A673 (cell line): Measurements from ENCODE around the gene PRRG4. TPM values are rescaled to one million over a fixed set of nuclear protein-coding genes. Genes with fewer than 3 reads are reported as not detected.
A peak's percentile ranks its signal among the peaks of the same experiment; 100 is the strongest.

Experiments used
- BruUV-seq: library from RNA; stranded (reverse); fragments of 400-500 nt; replicated peaks from 2 replicates; lab custom pipeline; 2021; lab: Mats Ljungman, UMichigan
- CTCF ChIA-PET: fragments of 300-600 bp; sonication (Branson Sonifier 250); formaldehyde crosslinking; loops from one replicate; lab custom pipeline; 2022; ENCODE audit warnings: antibody characterized with exemption; lab: Charles Lee
- POLR2A ChIA-PET: fragments of 300-600 bp; sonication (Branson Sonifier 250); formaldehyde crosslinking; loops from one replicate; lab custom pipeline; 2022; ENCODE audit warnings: antibody characterized with exemption; ENCODE audit not compliant: low non-redundant PET; lab: Charles Lee
- DNase-seq: peaks from one replicate; pipeline ENCODE4 v3.0.0-alpha.2; 2015; ENCODE audit warnings: low spot score
- H3K27ac ChIP-seq: fragments of 200-600 bp; sonication (generic); 2 replicates; pipeline ENCODE4 v1.5.1; 2016; ENCODE audit warnings: mixed run types, low read depth, mild to moderate bottlenecking, mixed read lengths, antibody characterized with exemption, low read length; ENCODE audit not compliant: poor library complexity, severe bottlenecking
- H3K27me3 ChIP-seq: fragments of 200-600 bp; sonication (generic); replicated peaks from 2 replicates; pipeline ENCODE4 v1.6.1; 2017; ENCODE audit warnings: mixed run types, low read depth, mild to moderate bottlenecking, mixed read lengths, antibody characterized with exemption, low read length; ENCODE audit not compliant: insufficient read depth, poor library complexity
- H3K36me3 ChIP-seq: fragments of 200-600 bp; sonication (generic); 2 replicates; pipeline ENCODE4 v1.6.1; 2016; ENCODE audit warnings: mixed run types, mild to moderate bottlenecking, mixed read lengths, antibody characterized with exemption, low read length; ENCODE audit not compliant: insufficient read depth, poor library complexity, severe bottlenecking
- H3K4me1 ChIP-seq: fragments of 200-600 bp; sonication (generic); 2 replicates; pipeline ENCODE4 v1.6.1; 2017; ENCODE audit warnings: mixed run types, mild to moderate bottlenecking, mixed read lengths, antibody characterized with exemption, low read length; ENCODE audit not compliant: insufficient read depth, poor library complexity, severe bottlenecking
- H3K4me3 ChIP-seq: fragments of 200-600 bp; sonication (generic); 2 replicates; pipeline ENCODE4 v1.5.1; 2016; ENCODE audit warnings: low read depth, mixed run types, mild to moderate bottlenecking, mixed read lengths, low read length; ENCODE audit not compliant: poor library complexity, severe bottlenecking
- H3K9me3 ChIP-seq: fragments of 200-600 bp; sonication (generic); 2 replicates; pipeline ENCODE4 v1.6.1; 2016; ENCODE audit warnings: mixed run types, low read depth, mild to moderate bottlenecking, mixed read lengths, antibody characterized with exemption, low read length; ENCODE audit not compliant: poor library complexity, severe bottlenecking
- EZH2 ChIP-seq: fragments of 200-600 bp; sonication (generic); IDR thresholded peaks from 2 replicates; pipeline ENCODE4 v1.6.1; 2017; ENCODE audit warnings: borderline replicate concordance, low read depth, mild to moderate bottlenecking, mixed read lengths, antibody characterized with exemption, low read length; ENCODE audit not compliant: poor library complexity, severe bottlenecking
- intact Hi-C: fragments of 100-400 bp; cut with micrococcal nuclease; formaldehyde crosslinking; loops from one replicate; pipeline ENCODE4 v1.10.0; 2022; ENCODE audit not compliant: unreplicated experiment
- total RNA-seq: library from RNA; stranded (reverse); gene quantifications from 2 replicates; pipeline ENCODE4 v1.2.3, GENCODE V29; 2021
- TF ChIP-seq, protein P1 (sequence below): fragments of 300-800, 200-600 bp; sonication (generic); conservative IDR thresholded peaks from 2 replicates; pipeline ENCODE4 v1.5.1; 2017; ENCODE audit warnings: low read depth, mild to moderate bottlenecking, antibody characterized with exemption, low read length, moderate library complexity, mixed read lengths

PRRG4 gene
- total RNA-seq, 1 experiment from 2014 or later = 3.8 TPM

DNA sequence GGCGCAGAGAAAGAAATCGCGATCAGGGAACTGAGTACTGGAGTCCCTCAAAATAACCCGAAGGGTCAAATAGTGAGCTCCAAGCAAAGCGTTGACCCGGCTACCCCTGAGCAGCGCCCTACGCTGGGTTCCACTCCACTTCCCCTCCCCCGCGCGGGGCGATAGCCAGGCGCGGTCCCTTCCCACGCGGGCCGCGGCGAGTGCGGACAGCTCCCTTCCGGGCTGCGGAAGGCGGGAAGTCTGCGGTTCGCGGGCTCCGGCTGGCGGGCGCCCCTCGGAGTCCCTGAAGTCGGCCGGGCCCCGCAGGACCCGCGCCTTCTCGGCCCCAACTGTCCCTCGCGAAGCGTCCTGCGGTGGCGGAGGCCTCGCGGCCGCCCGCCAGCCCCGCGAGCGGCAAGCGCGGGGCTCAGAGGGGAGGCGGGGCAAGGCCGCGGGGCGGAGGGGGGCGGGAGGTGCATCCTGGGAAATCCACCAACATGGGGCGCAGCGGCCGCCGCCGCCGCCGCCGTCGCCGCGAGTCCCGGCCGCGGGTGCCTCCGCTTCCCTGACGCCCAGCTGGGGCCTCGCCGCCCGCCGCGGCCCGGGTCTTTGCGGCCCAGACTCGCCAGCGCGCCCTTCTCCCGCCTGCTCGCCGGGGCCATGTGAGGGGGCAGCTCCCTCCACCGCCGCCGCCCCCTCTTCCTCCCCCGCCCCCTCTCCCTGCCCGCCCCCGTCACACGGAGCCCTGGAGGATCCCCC, 62.8 kb downstream of the PRRG4 start, which contains the start of gene QSER1:
QSER1 (plus strand) TSS at position 457 of the 738 bp plus-strand sequence. CDS start 315 bp downstream, outside the sequence.
- no peaks in the 10 kb centered on the region for H3K36me3 ChIP-seq
- H3K27me3 ChIP-seq = no peaks in the 10 kb centered on the region
- H3K4me1 ChIP-seq = peaks cover 32% of the 10 kb centered on the region
- TF ChIP-seq, protein P1, sequence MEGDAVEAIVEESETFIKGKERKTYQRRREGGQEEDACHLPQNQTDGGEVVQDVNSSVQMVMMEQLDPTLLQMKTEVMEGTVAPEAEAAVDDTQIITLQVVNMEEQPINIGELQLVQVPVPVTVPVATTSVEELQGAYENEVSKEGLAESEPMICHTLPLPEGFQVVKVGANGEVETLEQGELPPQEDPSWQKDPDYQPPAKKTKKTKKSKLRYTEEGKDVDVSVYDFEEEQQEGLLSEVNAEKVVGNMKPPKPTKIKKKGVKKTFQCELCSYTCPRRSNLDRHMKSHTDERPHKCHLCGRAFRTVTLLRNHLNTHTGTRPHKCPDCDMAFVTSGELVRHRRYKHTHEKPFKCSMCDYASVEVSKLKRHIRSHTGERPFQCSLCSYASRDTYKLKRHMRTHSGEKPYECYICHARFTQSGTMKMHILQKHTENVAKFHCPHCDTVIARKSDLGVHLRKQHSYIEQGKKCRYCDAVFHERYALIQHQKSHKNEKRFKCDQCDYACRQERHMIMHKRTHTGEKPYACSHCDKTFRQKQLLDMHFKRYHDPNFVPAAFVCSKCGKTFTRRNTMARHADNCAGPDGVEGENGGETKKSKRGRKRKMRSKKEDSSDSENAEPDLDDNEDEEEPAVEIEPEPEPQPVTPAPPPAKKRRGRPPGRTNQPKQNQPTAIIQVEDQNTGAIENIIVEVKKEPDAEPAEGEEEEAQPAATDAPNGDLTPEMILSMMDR = no peak
- no peak for TF ChIP-seq EZH2
- intact Hi-C loops = loop anchor here (2.0 to 5.0 kb wide), 3 partner anchors 20 to 175 kb away; no protein-coding TSS in a partner anchor
- no TSS peak for BruUV-seq
- H3K9me3 ChIP-seq = no peaks in the 10 kb centered on the region
- CTCF ChIA-PET = interaction anchor here (0.6 to 1.2 kb wide), 4 partner anchors 13 to 850 kb away, joined by 3 to 5 read pairs (median 4); no protein-coding TSS in a partner anchor
- peak; percentile 93 for DNase-seq
- peak within 1 kb of the TSS; percentile 94 for H3K27ac ChIP-seq
- H3K4me3 ChIP-seq = peak within 1 kb of the TSS; percentile 77
- POLR2A ChIA-PET = interaction anchor here (0.6 kb wide), 2 partner anchors 51 to 72 kb away, joined by 3 read pairs; no protein-coding TSS in a partner anchor

DNA sequence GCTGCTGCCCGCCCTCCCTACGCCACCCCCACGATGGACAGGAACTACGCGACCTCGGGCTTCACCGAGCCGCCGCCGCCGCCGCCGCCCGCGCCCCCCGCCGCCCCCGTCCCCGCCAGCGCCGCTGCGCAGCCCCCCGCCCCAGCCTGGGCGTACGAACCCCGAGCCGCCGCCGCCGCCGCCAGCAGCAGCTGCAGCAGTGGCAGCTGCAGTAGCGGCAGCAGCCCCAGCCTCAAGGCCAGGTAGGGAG, 63.3 kb downstream of the PRRG4 start:
- Histone ChIP-seq H3K27ac (peak overlapping the region; percentile 85), H3K9me3 (no peaks in the 10 kb centered on the region), H3K4me1 (peaks cover 32% of the 10 kb centered on the region), H3K4me3 (peak overlapping the region; percentile 77), H3K27me3 (no peaks in the 10 kb centered on the region), H3K36me3 (no peaks in the 10 kb centered on the region)
- intact Hi-C loops = loop anchor here (2.0 to 5.0 kb wide), 3 partner anchors 20 to 174 kb away; no protein-coding TSS in a partner anchor
- no peak for TF ChIP-seq EZH2
- TF ChIP-seq, protein P1 = no peak
- BruUV-seq = no TSS peak
- ChIA-PET CTCF (interaction anchor here (0.6 to 0.9 kb wide), 4 partner anchors 12 to 93 kb away, joined by 3 to 5 read pairs (median 4); no protein-coding TSS in a partner anchor), POLR2A (interaction anchor here (0.6 kb wide), 1 partner anchor 51 kb away, joined by 3 read pairs; no protein-coding TSS in a partner anchor)
- DNase-seq = no peak

DNA sequence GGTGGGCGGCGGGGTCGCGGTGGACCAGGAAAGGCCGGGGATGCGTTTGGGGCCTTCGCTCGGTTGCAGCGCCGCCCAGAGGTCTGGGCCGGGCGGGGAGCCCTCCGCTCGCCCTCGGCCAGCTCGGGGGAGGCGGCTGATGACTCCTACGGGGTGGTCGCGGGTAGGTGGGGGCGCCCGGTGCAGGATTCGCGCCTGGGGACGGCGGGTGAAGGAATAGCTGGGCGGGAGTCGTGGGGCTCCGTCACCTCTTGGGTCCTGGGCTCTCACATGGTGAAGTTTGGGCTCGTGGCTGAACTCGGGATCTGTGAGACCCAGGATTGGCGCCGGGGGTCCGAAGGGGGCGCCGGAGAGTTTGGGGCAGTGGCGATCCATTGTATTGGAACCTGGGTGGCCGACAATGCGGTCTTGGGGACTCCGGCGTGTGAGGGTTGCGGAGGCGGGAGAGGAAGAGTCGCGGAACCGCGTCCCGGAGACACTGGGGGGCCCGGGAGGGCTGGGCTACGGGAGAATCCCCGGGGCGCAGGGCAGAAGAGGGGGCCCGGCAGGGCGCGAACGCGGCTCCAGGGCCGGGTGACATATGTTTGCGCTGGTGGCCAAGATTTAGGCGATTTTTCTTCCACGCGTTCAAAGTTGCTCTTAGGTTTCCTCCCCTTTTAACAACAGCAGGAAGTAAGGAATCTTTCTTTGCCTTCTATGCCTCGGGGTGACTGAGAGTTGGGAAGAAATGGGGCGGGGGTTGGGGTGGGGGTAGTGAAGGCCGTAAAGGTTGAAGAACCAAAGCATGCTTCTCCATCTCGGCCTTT, 63.8 kb downstream of the PRRG4 start:
- H3K27ac ChIP-seq = peak overlapping the region; percentile 85
- ChIA-PET CTCF (interaction anchor here (0.6 to 1.2 kb wide), 3 partner anchors 17 to 172 kb away, joined by 3 to 6 read pairs (median 3); no protein-coding TSS in a partner anchor), POLR2A (interaction anchor here (0.6 kb wide), 1 partner anchor 52 kb away, joined by 3 read pairs; no protein-coding TSS in a partner anchor)

More for the DNA sequence above, 63.8 kb downstream of the PRRG4 start:
- Histone ChIP-seq H3K9me3 (no peaks in the 10 kb centered on the region), H3K27me3 (no peaks in the 10 kb centered on the region), H3K4me3 (peak overlapping the region; percentile 77), H3K36me3 (no peaks in the 10 kb centered on the region), H3K4me1 (peaks cover 32% of the 10 kb centered on the region)
- DNase-seq = peak; percentile 86
- no TSS peak for BruUV-seq
- intact Hi-C loops = loop anchor here (2.0 to 5.0 kb wide), 3 partner anchors 21 to 174 kb away; no protein-coding TSS in a partner anchor
- TF ChIP-seq, protein P1 = peak; percentile 81
- no peak for TF ChIP-seq EZH2
